TTC549 (cell line): ENCODE measurements around the gene CCDC116.
"Not testable (repeated sequence)": the region's sequence is repeated elsewhere in the genome, so short reads cannot be mapped to it uniquely, and the experiment has no call there.

Experiments used
- FAIRE-seq: peaks from 2 replicates; lab custom pipeline; 2012; peaks lifted over from hg19 to GRCh38; lab: Jason Lieb, UNC

Gene CCDC116

DNA sequence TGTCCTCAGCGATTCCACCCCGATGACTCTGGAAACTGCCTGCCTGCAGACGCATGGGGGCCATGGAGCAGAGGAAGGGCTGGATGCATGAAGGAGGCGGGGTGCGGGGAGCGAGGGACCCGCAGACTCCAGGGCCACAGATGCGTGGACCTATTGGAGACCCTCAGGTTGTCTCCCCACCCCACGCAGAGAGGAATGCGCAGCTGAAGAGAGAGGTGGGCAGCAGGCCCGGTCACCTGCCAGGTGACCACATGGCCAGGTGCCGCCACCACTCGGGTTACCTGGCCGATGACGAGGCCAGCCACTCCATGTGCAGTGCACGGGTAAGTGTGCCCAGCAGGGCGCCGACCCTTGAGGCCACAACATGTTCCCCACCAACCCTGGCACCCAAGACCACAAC lies 371 bp downstream of the CCDC116 start:
- FAIRE-seq = no peak

DNA sequence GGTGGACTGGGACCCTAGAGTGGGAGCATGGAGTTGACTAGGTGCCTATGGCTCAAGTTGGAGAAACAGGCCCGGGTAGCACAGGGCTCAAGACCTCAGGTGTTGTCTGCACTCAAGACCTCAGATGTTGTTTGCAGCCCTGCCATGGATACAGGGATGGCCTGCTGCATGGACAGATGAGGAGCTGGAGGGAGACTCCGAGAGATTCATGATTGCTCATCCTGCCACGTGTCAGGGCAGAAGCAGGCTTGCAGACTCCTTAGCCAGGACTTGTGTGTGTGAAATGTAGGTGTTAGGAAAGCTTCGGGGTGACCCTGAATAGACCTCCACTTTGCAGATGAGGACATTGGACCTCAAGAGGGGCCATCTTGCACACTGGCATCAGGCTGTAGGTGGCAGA lies 921 bp downstream of the CCDC116 start:
- FAIRE-seq = no peak

DNA sequence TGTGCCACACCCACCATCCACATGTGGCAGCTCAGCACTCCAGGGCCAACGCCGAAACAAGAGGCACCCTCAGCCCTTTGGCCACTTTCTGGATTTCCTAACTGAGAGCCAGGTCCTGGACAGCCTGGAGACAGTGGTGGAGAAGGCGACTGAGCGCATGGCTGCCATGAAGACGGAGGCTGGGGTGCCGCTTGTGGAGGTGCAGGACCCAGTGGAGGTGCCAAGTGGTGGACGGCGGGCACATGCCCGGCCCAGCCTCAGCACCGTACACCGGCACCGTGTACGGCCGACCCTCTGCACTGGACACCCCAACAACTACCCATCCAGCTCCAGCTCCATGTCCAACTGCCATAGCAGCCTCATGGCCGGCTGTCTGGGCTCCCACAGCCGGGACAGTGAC lies 1.5 kb downstream of the CCDC116 start:
- no peak for FAIRE-seq

DNA sequence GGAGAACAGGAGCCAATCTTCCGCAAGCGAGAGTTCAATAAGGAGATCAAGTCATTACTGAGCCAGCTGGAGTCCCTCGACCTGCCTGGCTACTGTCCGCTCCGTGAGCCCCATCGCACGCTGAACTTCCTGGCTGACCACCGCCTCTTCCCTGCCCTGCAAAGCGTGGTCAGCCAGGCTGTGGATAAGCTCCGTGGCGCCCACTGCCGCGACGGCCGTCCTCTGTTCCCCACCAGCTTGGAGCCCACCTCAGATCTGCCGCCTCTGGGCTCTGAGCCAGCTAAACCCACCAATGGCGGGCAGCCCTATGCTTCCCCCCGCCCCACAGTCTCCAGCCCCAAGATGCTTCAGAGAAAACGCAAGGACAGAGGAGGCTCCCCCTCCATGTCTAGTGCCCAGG lies 2.3 kb downstream of the CCDC116 start:
- no peak for FAIRE-seq

DNA sequence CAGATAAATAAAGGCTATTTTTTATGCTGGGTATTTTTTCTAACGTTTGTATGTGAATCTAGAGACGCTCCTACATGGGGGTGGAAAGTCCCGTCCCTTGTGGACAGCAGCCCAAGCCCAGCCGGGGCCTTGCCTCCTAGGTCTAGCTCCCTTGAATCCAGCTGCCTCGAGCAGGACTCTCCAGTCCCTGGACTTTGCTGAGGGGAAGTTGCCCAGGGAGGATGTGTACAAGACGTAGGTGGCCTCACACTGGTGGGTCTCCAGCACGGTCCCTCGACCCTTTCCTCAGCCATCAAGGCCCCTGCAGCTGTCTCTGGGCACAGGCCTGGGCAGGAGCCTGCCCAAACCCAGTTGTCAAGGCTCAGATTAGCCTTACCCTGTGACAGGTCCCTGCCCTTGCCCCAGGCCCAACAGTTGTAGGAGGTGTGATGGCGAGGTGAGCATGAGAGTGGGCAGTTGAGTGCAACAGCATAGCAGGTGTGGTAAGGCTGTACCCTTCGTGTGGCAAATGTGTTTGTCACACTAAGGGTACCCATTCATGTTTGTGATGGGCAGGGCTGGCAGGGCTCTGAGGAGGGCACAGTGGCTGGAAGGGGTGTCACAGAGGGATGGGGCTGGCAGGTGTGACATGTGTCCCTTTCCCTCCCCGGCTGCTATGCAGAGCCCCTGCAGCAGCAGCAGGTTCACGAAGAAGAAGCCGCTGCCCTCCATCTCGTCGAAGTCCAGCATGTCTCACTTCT lies 3.4 kb downstream of the CCDC116 start:
- no peak for FAIRE-seq

DNA sequence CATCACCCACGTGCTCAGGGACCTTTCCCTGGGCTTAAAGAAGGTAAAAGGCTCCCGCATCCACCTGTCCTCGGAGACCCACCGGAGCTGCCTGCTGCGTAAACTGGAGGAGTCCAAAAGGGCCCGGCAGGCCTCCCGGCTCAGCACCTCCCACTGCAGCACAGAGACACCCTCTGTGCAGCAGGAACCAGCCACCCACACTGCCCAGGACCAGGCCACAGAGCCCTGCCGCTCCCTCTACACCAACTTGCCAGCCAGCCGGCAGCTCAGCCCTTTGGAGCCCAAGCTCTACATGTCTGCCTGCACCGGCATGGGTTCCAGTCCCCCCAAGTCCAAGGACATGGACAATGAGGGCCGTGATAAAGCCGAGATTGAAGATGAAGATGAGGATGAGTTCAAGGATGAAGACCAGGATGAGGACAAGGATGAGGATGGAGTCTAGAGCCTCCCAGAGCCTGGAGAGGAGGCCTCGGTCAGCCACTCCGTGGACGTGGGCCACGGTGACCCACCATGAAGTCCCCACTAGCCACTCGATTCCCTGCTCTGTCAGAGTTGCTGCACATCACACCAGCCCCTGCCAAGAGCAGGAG lies 4.2 kb downstream of the CCDC116 start:
- no peak for FAIRE-seq

DNA sequence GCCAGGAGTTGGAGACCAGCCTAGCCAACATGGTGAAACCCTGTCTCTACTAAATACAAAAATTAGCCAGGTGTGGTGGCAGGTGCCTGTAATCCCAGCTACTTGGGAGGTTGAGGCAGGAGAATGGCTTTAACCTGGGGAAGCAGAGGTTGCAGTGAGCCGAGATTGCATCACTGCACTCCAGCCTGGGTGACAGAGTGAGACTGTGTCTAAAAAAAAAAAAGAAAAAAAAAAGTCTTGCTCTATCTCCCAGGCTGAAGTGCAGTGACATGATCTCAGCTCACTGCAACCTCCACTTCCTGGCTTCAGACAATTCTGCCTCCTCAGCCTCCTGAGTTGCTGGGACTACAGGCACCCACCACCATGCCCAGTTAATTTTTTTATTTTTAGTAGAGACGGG lies 4.9 kb downstream of the CCDC116 start:
- FAIRE-seq = not testable (repeated sequence)

DNA sequence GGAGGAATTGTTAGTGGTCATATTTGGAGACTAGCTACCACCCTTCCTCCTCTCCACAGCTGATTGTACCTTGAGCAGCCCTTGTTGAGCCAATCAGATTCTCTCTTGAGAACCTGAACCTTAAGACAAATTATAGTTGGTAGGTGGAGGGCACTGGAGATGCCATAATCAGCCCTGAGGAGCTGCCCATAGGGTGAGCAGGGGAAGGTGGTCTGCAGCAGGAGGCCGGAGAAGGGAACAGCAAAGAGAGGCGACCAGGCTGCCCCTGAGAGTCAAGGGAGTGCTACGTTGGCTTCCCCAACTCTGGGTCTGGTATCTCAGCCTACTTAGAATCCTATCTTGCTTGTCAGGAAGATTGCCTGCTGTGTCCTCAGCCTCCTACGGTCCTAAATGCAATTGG lies 6.8 kb downstream of the CCDC116 start:
- no peak for FAIRE-seq

DNA sequence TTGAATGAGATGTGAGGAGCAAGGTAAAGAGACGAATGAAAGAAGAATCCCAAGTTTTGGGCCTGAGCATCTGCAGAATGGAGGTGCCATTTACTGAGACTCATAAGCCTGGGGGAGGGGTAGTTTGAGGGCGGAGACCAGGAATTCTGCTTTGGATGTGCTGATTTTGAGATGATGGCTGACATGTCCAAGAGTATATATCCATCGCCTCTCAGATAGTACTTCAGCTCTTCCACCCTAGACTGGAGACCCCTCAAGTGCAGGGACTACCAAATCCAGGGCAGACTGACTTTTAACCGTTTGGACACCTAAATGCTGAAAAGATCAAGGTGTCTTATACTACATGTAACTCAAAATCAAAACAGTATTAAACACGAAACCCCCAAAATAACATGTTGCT lies 8.2 kb downstream of the CCDC116 start:
- no peak for FAIRE-seq

DNA sequence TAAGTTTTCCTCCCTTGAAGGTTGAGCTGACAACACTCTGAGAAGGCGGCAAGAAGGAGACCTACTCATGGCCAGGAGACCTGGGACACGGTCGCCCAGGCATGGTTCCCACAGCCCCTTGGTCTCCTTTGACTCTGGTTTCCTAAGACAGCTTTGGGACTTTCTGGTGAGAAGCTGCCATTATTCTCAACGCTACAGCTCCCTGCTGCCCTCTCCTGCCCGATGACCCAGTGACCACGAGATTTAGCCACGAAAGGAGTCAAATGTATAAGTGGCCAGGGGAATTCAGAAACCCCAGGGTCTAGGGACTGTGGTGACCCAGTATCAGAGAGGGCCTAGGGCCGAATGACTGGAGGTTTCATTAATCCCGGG lies 8.8 kb downstream of the CCDC116 start:
- FAIRE-seq = no peak

DNA sequence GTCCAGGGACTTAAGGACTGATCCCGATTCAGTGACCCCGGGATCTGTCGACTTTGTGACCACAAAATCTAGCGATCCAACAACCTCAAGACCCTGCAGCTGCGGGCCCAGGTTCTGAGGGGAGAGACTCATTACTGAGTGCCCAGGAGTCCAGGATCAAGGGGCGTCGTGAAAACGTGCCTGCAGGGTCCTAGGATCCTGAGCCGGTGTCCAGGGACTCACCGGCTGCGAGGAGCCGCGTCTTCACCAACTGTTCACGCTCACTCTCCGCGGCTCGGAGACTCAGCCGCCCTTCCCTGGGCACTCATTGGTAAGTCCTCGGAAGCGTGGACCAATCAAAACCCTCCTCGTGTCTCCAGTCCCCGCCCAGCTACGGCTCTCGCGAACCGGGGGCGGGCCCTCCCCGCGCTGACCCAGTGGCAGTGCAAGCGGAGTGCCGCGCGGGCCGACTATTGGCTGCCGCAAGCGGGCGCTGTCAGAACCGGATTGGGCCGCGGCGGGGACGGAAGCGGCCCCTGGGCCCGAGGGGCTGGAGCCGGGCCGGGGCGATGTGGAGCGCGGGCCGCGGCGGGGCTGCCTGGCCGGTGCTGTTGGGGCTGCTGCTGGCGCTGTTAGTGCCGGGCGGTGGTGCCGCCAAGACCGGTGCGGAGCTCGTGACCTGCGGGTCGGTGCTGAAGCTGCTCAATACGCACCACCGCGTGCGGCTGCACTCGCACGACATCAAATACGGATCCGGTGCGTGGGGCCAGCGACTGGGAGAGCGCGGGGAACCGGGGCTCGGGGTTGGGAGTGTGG lies 9.4 kb downstream of the CCDC116 start, which contains the start of gene SDF2L1:
SDF2L1 (plus strand) TSS at position 514 of the 795 bp plus-strand sequence; CDS start at position 549, 35 bp downstream.
- peak; percentile 94 for FAIRE-seq

DNA sequence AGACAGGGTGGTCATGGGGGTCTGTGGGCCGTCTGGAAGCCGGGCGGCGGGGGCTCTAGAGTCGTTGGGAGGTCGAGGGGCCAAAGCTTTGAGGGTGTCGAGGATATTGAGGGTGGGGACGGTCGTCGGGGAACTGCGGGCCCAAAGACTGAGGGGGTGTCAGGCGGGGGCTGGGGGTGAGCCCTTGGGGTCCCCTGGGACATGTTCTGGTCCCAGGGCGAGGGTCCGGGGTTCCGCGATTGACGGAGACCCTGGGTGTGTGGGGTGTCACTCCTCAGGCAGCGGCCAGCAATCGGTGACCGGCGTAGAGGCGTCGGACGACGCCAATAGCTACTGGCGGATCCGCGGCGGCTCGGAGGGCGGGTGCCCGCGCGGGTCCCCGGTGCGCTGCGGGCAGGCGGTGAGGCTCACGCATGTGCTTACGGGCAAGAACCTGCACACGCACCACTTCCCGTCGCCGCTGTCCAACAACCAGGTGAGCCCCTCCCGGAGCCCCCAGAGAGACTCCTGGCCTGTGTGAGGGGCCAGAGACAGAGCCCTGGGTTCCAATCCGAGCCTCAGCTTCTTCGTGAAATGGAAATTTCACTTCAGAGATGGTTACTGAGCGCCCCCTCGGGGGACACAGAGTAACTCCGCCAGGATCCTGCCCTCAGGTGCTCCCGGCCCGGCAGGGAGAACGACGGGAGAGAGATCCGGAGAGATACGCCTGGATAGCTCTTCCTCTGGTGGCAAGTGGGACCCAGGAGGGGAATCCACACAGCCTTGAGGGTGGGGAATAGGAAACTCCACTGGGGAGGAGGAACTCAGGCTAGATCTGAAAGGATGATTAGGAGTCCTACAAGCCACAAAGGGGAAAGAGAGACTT lies 10.3 kb downstream of the CCDC116 start:
- FAIRE-seq = no peak

DNA sequence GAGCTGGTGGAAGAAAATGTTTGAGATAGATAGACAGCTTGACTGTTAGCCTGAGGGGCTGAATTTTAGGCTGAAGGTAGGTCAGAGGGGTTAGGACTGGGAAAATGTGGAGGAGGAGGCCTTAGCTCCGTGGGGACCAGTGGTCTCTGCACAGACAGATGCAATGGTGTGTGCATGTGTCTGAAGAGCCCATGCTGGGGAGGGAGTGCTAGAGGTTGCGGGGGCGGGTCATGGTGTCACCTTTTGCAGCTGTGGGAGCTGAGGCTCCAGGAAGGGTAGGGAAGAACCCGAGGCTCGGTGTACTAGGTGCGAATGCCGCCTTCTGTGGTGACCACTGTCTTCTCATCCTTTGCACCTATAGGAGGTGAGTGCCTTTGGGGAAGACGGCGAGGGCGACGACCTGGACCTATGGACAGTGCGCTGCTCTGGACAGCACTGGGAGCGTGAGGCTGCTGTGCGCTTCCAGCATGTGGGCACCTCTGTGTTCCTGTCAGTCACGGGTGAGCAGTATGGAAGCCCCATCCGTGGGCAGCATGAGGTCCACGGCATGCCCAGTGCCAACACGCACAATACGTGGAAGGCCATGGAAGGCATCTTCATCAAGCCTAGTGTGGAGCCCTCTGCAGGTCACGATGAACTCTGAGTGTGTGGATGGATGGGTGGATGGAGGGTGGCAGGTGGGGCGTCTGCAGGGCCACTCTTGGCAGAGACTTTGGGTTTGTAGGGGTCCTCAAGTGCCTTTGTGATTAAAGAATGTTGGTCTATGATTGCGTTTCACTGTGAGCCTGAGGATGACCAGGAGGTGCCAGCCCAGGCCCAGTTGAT lies 11.2 kb downstream of the CCDC116 start:
- FAIRE-seq = no peak

DNA sequence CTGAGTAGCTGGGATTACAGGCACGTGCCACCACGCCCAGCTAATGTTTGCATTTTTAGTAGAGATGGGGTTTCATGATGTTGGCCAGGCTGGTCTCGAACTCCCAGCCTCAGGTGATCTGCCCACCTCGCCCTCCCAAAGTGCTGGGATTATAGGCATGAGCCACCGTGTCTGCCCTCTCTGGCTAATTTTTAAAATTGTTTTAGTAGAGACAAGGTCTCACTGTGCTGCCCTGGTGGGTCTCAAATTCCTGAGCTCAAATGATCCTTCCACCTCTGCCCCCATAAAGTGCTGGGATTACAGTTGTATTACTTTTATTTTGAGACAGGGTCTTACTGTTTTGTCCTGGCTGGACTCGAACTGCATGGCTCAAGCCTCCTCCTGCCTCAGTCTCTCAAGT lies 13.0 kb downstream of the CCDC116 start:
- FAIRE-seq = not testable (repeated sequence)

DNA sequence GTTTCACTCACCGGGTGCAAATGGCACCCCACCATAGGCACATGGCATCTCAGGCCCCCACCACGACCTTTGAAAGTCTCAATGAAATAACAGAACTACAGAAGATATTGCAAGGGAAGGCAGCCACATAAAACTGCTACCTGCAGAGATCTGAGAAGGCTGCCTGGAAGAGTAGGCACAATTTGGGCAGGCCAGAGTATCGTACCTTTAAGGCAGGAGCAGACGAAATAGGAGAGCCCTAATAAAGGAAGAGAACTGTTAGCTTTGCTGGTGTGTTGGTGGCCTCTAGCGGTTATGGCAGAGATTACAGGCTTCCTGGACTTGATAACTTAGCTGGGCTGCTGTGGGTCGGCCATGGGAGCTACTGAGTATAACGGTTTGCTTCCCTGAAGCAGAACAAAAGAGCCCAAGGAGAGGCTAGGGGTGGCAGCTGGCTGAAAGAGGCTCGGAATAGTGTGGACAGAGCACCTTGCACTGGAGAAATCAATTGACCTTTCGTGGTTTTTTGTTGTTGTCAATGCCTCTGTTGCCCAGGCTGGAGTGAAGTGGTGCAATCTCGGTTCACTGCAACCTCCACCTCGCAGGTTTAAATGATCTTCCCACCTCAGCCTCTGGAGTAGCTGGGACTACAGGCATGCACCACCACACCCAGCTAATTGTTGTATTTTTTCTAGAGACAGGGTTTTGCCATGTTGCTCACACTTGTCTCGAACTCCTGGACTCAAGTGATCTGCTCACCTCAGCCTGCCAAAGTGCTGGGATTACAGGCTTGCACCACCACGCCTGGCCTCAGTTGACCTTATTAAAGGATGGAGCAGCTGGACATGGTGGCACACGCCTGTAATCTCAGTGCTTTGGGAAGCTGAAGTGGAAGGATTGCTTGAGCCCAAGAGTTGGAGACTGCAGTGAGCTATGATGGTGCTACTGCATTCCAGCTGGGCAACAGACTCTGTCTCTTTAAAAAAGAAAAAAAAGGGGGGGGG lies 14.3 kb downstream of the CCDC116 start:
- FAIRE-seq = peak; percentile 62

DNA sequence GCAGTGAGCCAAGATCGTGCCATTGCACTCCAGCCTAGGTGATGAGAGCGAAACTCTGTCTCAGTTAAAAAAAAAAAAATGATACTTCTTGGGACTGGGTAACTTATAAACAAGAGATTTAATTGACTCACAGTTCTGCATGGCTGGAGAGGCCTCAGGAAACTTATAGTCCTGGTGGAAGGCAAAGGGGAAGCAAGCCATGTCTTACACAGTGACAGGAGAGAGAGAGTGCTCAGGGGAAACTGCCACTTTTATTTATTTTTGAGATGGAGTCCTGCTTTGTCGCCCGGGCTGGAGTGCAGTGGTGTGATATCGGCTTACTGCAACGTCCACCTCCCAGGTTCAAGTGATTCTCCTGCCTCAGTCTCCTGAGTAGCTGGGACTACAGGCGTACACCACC lies 17.7 kb downstream of the CCDC116 start:
- FAIRE-seq = no peak

DNA sequence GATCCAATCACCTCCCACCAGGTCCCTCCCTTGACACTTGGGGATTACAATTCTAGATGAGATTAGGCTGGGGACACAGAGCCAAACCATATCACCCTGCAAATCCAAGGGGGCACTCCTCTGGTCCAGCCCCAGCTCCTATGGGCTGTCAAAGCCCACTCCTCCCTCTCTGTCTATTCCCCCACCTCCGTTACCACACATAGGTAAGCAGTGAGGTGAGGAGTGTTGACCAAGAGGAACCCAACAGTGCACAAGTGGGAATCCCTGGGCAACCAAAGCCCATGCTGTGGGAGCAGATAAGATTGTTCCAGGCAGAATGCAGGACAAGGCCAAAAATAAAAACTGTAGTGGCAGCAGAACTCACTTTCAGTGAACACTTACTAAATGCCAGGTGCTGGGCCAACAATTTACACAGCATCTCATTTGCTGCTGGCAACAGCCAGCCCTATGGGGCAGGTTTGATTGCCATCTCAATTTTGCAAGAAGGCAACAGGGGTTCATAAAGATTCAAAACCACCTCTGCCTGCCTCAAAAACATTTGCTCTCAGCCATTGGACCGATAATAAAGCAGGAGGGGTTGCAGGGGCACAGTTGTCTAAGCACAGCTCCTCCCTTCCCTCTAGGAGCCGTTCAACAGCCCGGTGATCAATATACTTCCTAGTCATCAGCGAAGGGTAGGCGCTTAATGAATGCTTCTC lies 18.4 kb downstream of the CCDC116 start:
- no peak for FAIRE-seq

DNA sequence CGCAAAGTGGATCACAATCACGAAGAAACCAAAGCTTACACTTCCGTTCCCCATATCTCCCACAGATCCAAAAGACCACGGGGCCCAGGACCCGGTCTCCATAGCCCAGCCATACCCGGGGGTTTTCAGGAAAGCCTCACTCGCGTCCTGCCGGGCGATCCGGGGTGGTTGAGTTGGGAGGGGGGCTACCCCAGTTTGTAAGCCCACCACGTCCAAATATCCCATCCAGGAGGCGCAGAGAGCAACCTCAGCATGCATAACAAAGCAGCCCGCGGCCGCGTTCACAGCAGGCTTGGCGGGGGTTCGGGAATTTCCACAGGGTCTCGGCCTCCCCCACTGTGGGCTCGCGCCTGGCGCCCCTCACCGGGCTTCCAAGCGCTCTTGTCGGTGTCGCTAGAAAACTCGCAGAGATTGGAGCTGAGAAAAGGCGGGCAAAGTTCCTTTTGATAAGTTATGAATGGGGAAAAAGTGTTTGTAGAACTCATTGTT lies 19.0 kb downstream of the CCDC116 start:
- FAIRE-seq = no peak

DNA sequence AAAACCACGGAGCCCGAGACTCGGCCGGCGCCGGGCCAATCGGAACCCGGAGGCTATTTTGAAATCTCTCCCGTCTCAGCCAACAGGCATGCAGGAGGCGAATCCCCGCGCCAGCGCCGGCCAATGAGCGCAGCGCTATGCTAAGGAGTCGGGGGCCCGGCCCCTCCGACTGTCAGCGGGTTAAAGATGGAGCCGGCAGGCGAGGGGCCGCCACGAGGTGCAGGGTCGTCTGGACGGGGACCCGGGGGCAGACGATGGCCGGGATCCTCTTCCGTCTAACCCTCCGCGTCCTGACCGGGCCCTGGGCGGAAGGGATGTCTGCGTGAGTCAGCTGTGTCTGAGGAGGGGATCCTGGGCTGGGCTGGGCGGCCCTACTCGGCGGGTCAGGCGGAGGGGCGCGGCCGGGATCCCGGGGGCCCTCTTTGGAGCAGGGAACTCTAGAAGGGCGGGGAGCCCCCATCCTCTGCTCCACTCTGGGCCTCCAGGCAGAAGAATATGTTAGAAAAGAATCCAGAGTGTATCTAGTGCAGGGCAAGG lies 19.5 kb downstream of the CCDC116 start:
- FAIRE-seq = peak; percentile 86
